ENCODE measurements around the gene SLC27A4. TPM values are rescaled to one million over a fixed set of nuclear protein-coding genes. Genes with fewer than 3 reads are reported as not detected.
A peak's percentile ranks its signal among the peaks of the same experiment; 100 is the strongest.

The SLC27A4 gene
- total and polyA plus RNA-seq, 10 donors = 8.4 to 15.5 (median 11.6) TPM

GRCh38 chr9:128323791-128324190 is 16.5 kb upstream of the SLC27A4 start:
- H3K36me3 ChIP-seq = peaks cover 0 to 70% (median 30%) of the 10 kb centered on the region in 6 donors
- no peaks in the 10 kb centered on the region for H3K9me3 ChIP-seq
- H3K27ac ChIP-seq = peak overlapping the region in 4 of 8 donors; percentile 89 to 96 (median 90)
- peak overlapping the region in 7 of 8 donors; percentile 96 to 100 (median 99) for H3K4me3 ChIP-seq
- intact Hi-C loops (cut with DNase I; ENCODE audit: low total_unique reads) = no loop called here
- H3K27me3 ChIP-seq (replicated peaks in 1 of 7) = no peaks in the 10 kb centered on the region
- DNase-seq = no peak
- 59 to 92% (median 73%) methylated on average over 12 of the region's 12 CpGs for WGBS, 5 donors
- TF ChIP-seq POLR2AphosphoS5 (IDR thresholded peaks at IDR 0.05) = no peak
- no peak for TF ChIP-seq POLR2A (IDR thresholded peaks at IDR 0.05)
- TF ChIP-seq, protein P1, sequence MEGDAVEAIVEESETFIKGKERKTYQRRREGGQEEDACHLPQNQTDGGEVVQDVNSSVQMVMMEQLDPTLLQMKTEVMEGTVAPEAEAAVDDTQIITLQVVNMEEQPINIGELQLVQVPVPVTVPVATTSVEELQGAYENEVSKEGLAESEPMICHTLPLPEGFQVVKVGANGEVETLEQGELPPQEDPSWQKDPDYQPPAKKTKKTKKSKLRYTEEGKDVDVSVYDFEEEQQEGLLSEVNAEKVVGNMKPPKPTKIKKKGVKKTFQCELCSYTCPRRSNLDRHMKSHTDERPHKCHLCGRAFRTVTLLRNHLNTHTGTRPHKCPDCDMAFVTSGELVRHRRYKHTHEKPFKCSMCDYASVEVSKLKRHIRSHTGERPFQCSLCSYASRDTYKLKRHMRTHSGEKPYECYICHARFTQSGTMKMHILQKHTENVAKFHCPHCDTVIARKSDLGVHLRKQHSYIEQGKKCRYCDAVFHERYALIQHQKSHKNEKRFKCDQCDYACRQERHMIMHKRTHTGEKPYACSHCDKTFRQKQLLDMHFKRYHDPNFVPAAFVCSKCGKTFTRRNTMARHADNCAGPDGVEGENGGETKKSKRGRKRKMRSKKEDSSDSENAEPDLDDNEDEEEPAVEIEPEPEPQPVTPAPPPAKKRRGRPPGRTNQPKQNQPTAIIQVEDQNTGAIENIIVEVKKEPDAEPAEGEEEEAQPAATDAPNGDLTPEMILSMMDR (IDR thresholded peaks at IDR 0.05 in 8 of 11, conservative IDR thresholded peaks at IDR 0.05 in 3 of 11) = no peak
- peaks cover 17 to 40% (median 31%) of the 10 kb centered on the region in 6 donors for H3K4me1 ChIP-seq

GRCh38 chr9:128324401-128324800 is 15.9 kb upstream of the SLC27A4 start:
- peaks cover 0 to 70% (median 30%) of the 10 kb centered on the region in 6 donors for H3K36me3 ChIP-seq
- no peak overlapping the region for H3K27ac ChIP-seq
- H3K27me3 ChIP-seq (replicated peaks in 1 of 7) = no peaks in the 10 kb centered on the region
- H3K4me1 ChIP-seq = peaks cover 17 to 40% (median 31%) of the 10 kb centered on the region in 6 donors
- TF ChIP-seq, protein P1 (IDR thresholded peaks at IDR 0.05 in 8 of 11, conservative IDR thresholded peaks at IDR 0.05 in 3 of 11) = no peak
- TF ChIP-seq POLR2A (IDR thresholded peaks at IDR 0.05) = no peak
- TF ChIP-seq POLR2AphosphoS5 (IDR thresholded peaks at IDR 0.05) = no peak
- no peak for DNase-seq
- H3K9me3 ChIP-seq = no peaks in the 10 kb centered on the region
- intact Hi-C loops (cut with DNase I; ENCODE audit: low total_unique reads) = no loop called here
- H3K4me3 ChIP-seq = peak overlapping the region in 2 of 8 donors; percentile 98 to 100
- WGBS, 5 donors = 75 to 97% (median 93%) methylated on average over 1 of the region's 1 CpG

DNA sequence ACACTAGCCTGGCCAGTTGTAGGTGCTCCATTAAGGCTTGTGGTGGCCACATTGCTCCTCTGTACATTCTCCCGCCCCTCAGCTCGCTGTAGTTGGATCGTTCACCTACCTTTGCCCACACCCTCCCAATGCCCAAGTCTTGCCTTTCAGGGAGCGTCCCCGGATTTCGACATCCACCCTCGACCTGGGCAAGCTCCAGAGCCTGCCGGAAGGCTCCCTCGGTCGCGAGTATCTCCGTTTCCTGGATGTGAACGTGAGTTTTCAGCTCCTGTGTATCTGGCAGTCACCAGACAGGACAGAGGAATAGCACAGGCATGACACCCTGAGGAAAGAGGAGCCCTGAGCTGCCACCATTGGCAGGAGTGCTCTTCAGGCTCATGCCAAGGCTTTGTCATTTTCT is 14.7 kb upstream of the SLC27A4 start:
- intact Hi-C loops (cut with DNase I; ENCODE audit: low total_unique reads) = no loop called here
- Histone ChIP-seq H3K4me3 (no peak overlapping the region), H3K9me3 (no peaks in the 10 kb centered on the region), H3K4me1 (peaks cover 17 to 40% (median 31%) of the 10 kb centered on the region in 6 donors), H3K27ac (no peak overlapping the region), H3K27me3 (replicated peaks in 1 of 7) (no peaks in the 10 kb centered on the region), H3K36me3 (peaks cover 0 to 63% (median 33%) of the 10 kb centered on the region in 6 donors)
- WGBS, 5 donors = 84 to 92% (median 89%) methylated on average over 13 of the region's 13 CpGs
- TF ChIP-seq POLR2AphosphoS5 (IDR thresholded peaks at IDR 0.05) = no peak
- TF ChIP-seq, protein P1 (IDR thresholded peaks at IDR 0.05 in 8 of 11, conservative IDR thresholded peaks at IDR 0.05 in 3 of 11) = no peak
- TF ChIP-seq POLR2A (IDR thresholded peaks at IDR 0.05) = no peak
- no peak for DNase-seq

DNA sequence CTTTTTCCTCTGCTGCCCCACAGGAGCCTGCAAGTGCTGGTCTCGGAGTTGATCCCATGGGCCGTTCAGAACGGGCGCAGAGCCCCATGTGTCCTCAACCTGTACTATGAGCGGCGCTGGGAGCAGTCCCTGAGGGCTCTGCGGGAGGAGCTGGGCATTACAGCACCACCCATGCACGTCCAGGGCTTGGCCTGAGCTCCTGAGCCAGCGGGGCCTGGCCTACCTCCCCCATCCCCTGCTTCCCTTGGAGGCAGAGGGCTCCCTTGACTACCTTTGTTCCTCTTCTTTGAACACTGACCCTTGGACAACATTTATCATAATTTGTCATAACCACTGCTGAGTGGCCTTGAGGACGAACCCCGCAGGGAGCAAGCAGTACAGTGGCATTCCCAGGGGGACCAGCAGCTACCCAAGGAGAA is 6.9 kb upstream of the SLC27A4 start:
- peaks cover 0 to 53% (median 16%) of the 10 kb centered on the region in 6 donors for H3K36me3 ChIP-seq
- intact Hi-C loops (cut with DNase I; ENCODE audit: low total_unique reads) = no loop called here
- no peak overlapping the region for H3K4me3 ChIP-seq
- TF ChIP-seq POLR2A (IDR thresholded peaks at IDR 0.05) = no peak
- TF ChIP-seq POLR2AphosphoS5 (IDR thresholded peaks at IDR 0.05) = no peak
- TF ChIP-seq, protein P1 (IDR thresholded peaks at IDR 0.05 in 8 of 11, conservative IDR thresholded peaks at IDR 0.05 in 3 of 11) = no peak
- 79 to 96% (median 86%) methylated on average over 11 of the region's 11 CpGs for WGBS, 5 donors
- no peaks in the 10 kb centered on the region for H3K27me3 ChIP-seq (replicated peaks in 1 of 7)
- H3K9me3 ChIP-seq = no peaks in the 10 kb centered on the region
- no peaks in the 10 kb centered on the region for H3K4me1 ChIP-seq
- no peak overlapping the region for H3K27ac ChIP-seq
- no peak for DNase-seq

All from spleen (tissue), 11 donors.